Upper lobe of left lung (tissue), 4 donors: Measurements from ENCODE around the gene TFF3.

Experiments
- EP300 ChIP-seq, 4 donors: sonication (generic); formaldehyde crosslinking; IDR thresholded peaks; one replicate each; pipeline ENCODE4 v1.5.1; 2017; ENCODE audit warnings: antibody characterized with exemption in 4 of 4, control low read depth in 2 of 4
- POLR2A ChIP-seq, 4 donors: fragments of 450-650 bp; IDR thresholded peaks; one replicate each; pipeline ENCODE4 v1.5.1; 2016 to 2017; ENCODE audit warnings: antibody characterized with exemption in 4 of 4, mild to moderate bottlenecking in 2 of 4
- TF ChIP-seq, protein P1 (sequence below), 6 experiments: fragments of 450-650 bp in 4 of 6; fragments of 200-600 bp in 2 of 6; sonication (generic) in 2 of 6; IDR thresholded peaks; one replicate each; pipeline ENCODE4 v1.5.1; 2016 to 2019; ENCODE audit warnings: antibody characterized with exemption in 6 of 6

DNA sequence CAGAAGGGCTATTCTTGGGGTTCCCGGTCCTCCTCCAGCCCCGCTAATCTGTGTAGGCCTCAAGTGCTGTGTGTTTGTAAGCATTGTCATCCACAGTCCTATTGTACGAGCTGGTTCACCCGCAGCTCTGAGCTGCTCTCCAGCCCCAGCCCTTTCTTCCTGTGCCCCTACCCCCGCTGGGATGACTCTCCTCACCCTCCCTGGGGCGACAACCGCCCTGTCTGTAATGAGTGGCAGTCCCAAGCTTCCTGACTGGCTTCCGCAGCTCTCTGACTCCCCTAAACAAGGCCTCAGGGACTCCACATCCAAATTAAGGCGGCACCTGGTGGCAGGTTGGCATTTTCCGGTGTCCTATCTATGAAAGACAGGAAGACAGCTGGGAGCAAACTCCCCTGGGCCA lies 45.8 kb downstream of the TFF3 start:
- TF ChIP-seq, protein P1, sequence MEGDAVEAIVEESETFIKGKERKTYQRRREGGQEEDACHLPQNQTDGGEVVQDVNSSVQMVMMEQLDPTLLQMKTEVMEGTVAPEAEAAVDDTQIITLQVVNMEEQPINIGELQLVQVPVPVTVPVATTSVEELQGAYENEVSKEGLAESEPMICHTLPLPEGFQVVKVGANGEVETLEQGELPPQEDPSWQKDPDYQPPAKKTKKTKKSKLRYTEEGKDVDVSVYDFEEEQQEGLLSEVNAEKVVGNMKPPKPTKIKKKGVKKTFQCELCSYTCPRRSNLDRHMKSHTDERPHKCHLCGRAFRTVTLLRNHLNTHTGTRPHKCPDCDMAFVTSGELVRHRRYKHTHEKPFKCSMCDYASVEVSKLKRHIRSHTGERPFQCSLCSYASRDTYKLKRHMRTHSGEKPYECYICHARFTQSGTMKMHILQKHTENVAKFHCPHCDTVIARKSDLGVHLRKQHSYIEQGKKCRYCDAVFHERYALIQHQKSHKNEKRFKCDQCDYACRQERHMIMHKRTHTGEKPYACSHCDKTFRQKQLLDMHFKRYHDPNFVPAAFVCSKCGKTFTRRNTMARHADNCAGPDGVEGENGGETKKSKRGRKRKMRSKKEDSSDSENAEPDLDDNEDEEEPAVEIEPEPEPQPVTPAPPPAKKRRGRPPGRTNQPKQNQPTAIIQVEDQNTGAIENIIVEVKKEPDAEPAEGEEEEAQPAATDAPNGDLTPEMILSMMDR (IDR thresholded peaks at IDR 0.05): no peak
- TF ChIP-seq POLR2A (IDR thresholded peaks at IDR 0.05): no peak
- no peak for TF ChIP-seq EP300 (IDR thresholded peaks at IDR 0.05)
